Ishikawa (cell line): ENCODE measurements around the gene CPNE6.

Experiments
- EGR1 ChIP-seq: IDR thresholded peaks from 2 replicates; pipeline ENCODE4 v1.6.1; 2012
- EP300 ChIP-seq: IDR thresholded peaks from 2 replicates; pipeline ENCODE4 v1.6.1; 2012; ENCODE audit warnings: borderline replicate concordance
- FOXM1 ChIP-seq: IDR thresholded peaks from 2 replicates; pipeline ENCODE4 v1.6.1; 2012; ENCODE audit warnings: low read depth, borderline replicate concordance
- RAD21 ChIP-seq: IDR thresholded peaks from 2 replicates; pipeline ENCODE4 v1.6.1; 2012; ENCODE audit warnings: low read depth
- TAF1 ChIP-seq: IDR thresholded peaks from 2 replicates; pipeline ENCODE4 v1.6.1; 2012; ENCODE audit warnings: low read depth, mild to moderate bottlenecking
- YY1 ChIP-seq: IDR thresholded peaks from 2 replicates; pipeline ENCODE4 v1.6.1; 2012; ENCODE audit warnings: low read depth
- TF ChIP-seq, protein P1 (sequence below): IDR thresholded peaks from 2 replicates; pipeline ENCODE4 v1.6.1; 2012
- TF ChIP-seq, protein P2 (sequence below): IDR thresholded peaks from 2 replicates; pipeline ENCODE4 v1.6.1; 2012; ENCODE audit warnings: low read depth, mild to moderate bottlenecking
- TF ChIP-seq, protein P3 (sequence below): IDR thresholded peaks from 2 replicates; pipeline ENCODE4 v1.6.1; 2012

DNA sequence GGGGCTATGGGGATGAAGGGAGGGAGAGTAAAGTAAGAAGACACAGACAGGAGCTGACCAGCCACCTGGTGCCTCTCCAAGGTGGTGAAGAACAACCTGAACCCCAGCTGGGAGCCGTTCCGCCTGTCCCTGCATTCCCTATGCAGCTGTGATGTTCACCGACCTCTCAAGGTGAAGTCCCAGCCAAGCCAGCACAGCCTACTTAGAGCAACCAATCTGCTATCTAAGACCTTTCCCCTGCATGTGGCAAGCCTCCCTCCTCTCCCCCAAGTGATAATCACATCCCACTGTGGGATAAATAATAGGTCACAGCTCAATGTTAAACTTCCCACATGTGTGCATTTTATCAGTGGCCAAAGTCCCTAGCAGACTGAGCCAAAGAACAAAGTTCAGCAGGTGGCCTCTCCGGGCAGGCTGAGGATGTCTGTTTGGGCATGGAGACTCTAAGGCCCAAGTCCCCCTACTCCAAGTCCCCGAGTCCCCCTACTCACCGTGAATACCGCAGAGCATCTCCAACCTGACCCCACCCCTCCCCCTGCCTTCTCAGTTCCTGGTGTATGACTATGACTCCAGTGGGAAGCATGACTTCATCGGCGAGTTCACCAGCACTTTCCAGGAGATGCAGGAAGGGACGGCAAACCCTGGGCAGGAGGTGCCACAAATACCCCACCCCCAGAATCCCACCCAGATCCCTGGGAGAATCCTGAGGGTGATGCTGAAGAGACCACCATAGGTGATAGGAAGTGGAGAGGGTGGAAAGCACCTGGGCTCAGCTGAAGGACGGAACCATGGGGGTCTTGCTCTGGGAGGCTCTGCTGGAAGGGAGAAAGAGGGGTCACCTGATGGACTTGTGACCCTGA is 3.5 kb downstream of the CPNE6 start:
- TF ChIP-seq FOXM1 (no peak), TAF1 (no peak), EP300 (no peak), RAD21 (no peak), YY1 (no peak), EGR1 (no peak)
- TF ChIP-seq, protein P1, sequence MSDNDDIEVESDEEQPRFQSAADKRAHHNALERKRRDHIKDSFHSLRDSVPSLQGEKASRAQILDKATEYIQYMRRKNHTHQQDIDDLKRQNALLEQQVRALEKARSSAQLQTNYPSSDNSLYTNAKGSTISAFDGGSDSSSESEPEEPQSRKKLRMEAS = no peak
- TF ChIP-seq, protein P2, sequence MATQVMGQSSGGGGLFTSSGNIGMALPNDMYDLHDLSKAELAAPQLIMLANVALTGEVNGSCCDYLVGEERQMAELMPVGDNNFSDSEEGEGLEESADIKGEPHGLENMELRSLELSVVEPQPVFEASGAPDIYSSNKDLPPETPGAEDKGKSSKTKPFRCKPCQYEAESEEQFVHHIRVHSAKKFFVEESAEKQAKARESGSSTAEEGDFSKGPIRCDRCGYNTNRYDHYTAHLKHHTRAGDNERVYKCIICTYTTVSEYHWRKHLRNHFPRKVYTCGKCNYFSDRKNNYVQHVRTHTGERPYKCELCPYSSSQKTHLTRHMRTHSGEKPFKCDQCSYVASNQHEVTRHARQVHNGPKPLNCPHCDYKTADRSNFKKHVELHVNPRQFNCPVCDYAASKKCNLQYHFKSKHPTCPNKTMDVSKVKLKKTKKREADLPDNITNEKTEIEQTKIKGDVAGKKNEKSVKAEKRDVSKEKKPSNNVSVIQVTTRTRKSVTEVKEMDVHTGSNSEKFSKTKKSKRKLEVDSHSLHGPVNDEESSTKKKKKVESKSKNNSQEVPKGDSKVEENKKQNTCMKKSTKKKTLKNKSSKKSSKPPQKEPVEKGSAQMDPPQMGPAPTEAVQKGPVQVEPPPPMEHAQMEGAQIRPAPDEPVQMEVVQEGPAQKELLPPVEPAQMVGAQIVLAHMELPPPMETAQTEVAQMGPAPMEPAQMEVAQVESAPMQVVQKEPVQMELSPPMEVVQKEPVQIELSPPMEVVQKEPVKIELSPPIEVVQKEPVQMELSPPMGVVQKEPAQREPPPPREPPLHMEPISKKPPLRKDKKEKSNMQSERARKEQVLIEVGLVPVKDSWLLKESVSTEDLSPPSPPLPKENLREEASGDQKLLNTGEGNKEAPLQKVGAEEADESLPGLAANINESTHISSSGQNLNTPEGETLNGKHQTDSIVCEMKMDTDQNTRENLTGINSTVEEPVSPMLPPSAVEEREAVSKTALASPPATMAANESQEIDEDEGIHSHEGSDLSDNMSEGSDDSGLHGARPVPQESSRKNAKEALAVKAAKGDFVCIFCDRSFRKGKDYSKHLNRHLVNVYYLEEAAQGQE = no peak
- TF ChIP-seq, protein P3, sequence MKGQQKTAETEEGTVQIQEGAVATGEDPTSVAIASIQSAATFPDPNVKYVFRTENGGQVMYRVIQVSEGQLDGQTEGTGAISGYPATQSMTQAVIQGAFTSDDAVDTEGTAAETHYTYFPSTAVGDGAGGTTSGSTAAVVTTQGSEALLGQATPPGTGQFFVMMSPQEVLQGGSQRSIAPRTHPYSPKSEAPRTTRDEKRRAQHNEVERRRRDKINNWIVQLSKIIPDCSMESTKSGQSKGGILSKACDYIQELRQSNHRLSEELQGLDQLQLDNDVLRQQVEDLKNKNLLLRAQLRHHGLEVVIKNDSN = no peak
